ENCODE measurements around the gene DMD.
"Not testable (repeated sequence)": the region's sequence is repeated elsewhere in the genome, so short reads cannot be mapped to it uniquely, and the experiment has no call there.

Gene DMD

DNA sequence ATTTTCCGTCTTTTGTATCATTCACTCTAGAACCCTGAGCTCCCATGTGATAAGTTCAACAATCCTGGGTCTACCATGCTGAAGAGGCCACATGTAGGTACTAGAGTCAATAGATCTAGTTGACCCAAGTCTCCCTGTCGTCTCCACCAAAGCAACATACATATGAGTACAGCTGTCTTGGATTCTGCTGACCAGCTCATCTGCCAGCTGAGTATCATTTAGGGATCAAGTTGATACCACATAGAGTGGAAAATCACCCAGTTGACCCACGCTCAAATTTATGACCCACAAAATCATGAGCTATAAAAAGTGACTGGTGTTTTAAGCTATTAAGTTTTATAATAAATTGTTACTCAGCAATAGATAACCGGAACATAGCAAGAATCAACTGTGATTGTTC, 61.8 kb downstream of the DMD start:
- DNase-seq, result no peak

GRCh38 chrX:33149085-33149484, 62.3 kb downstream of the DMD start:
- DNase-seq, result no peak

GRCh38 chrX:33142331-33142730, 69.0 kb downstream of the DMD start:
- DNase-seq, result no peak

GRCh38 chrX:33138677-33139249, 72.6 kb downstream of the DMD start:
- DNase-seq, result no peak

DNA sequence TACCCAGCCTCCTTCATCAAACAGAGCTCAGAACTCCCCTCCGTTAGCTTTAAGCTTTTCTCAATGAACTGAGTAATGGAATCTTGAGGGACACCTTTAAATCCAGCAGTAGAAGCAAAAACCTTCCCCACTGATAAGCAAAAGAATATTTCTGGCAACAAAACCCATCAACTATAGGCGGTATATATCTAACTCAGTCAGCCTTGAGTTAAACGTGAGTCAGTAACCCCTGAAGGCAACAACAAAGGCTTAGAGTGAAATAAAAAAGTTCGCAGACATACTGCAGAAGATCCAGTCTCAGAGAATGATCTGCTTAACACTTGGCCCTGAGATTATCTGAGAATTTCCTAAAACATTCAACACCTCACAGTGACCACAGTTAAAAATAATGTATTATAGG, 77.2 kb downstream of the DMD start:
- DNase-seq, result no peak

DNA sequence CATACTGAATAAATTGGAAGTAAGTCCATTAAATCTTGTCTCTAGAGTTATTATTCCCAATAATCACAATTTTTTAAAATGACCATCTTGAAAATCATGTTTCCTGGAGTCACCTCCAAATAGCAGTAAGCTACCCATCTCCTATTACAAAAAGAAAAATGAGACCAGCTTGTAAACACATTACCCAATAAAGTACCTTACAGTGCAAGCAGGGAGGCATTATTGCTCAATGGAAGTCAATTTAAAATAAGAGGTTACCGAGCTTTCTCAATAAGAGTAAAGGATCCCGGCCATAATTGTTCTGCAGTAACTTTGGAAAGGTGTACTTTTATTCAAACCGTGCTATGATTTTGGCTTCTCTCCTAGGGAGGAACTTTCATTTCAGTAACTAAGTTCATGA, 78.0 kb downstream of the DMD start:
- DNase-seq, result no peak

DNA sequence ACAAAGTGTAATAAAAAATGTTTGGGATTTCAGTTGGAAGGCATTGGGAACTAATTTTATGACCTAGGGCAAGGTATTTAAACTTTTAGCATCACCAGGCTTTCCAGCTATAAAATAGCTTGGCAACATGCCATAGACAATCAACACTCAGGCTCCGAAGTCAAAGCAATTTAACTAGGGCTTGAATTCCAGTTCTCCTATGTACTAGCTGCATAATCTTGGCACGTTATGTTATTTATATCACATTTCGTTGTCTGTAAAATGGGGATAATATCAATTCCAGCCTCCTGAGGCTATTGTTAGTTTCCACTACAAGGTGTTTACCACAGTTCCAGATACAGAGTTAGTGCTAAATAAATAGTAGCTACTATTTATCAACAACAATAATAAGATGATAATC, 78.8 kb downstream of the DMD start:
- no peak for DNase-seq

GRCh38 chrX:33129607-33130006, 81.7 kb downstream of the DMD start:
- DNase-seq, result no peak

GRCh38 chrX:33128048-33128805, 83.1 kb downstream of the DMD start:
- DNase-seq, result no peak

DNA sequence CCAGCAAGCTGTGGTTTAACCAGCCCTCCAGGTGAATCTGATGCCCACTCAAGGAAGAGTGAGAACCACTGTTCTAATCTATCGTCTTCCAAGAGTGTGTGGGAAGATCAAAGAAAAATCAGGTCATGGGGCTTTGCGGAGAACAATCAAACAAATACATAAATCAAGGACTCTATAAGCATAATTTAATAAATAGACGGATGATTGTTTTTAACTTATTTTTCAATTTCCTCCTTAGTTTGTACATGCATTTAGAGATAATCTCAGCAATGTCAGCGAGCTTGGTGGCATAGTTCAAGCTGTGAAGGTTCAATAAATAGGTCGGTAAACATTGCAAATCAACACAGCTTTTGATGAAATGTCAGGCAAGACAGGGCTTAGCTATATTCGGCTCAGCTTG, 84.9 kb downstream of the DMD start:
- DNase-seq, result no peak

DNA sequence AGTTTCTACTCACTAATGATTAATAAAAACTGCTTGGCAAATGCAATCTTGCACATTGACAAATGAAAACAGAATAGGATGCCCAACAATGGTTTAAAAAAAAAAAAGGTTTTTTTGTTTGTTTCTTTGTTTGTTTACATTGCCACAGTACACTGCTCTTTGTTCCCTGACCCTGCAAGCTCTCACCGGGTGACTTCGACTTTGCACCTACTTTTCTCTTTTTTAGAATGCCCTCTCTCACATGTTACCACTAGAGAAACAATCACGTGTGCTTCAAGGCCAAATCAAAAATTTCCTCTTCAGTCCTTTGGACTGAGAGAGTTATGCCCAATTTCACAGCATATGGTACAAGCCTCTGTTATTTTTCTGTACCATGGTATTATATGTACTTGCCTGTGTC, 101.5 kb downstream of the DMD start:
- no peak for DNase-seq

GRCh38 chrX:33106737-33107136, 104.6 kb downstream of the DMD start:
- no peak for DNase-seq

DNA sequence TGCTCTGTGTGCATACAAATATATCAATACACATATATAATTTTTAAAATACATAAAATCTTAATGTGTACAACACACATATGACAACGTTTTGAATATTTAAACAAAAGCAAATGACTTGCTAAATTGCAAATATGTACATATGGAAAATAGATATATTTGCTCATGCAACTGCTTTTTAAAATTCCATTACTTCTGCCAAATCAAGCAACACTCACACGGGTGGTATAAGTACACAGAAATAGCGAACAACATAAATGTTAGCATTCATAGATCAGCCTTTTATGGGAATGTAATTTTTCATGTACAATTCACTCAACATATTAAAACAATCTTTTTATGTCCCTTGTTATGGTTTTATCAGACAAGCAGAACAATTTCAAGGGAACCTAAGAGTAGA, 116.3 kb downstream of the DMD start:
- no peak for DNase-seq

DNA sequence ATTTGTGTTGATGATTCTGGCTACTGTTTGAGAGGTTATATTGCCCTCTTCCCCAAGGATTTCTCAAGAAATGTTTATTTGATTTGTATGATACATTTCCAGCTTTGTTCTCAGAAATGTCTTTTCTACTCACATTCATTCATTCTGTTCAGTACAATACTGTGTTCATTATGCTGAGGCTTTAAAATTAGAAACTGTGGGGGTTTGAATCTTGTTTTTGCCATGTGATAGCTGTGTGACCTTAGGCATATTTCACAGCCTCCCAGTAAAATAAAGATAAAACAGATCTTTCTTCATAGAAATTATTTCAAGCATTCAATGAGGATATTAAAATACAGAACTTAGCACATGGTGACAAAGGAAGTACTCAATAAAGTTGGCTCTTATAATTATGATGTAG, 123.9 kb downstream of the DMD start:
- DNase-seq, result no peak

- no peak for DNase-seq
Measured at GRCh38 chrX:33086886-33087285, 124.5 kb downstream of the DMD start.

GRCh38 chrX:33082371-33082770, 129.0 kb downstream of the DMD start:
- no peak for DNase-seq

GRCh38 chrX:33078273-33078672, 133.1 kb downstream of the DMD start:
- DNase-seq, result no peak

- DNase-seq, result not testable (repeated sequence)
Measured at GRCh38 chrX:33073660-33074059, 137.7 kb downstream of the DMD start.

DNA sequence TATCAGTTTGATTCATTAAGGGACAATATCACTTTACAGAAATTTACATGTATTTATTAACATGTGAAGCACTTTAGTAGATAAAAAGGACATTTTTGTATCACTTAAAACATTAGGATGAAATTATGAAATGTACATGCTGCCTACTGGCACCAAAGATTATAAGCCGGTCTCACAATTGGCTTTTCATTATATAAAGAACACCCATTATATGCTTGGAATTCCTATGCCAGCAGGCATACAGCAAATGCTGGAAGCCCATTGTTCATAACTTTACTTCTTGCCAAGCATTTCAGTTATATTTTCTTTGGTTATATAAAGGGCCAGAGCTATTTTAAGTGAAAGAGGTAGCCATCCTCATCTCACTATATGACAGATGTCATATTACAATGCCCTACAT, 145.9 kb downstream of the DMD start:
- no peak for DNase-seq

- DNase-seq, result no peak
Measured at GRCh38 chrX:33062041-33062440, 149.3 kb downstream of the DMD start.

- DNase-seq, result no peak
Measured at GRCh38 chrX:33053001-33053400, 158.3 kb downstream of the DMD start.

DNA sequence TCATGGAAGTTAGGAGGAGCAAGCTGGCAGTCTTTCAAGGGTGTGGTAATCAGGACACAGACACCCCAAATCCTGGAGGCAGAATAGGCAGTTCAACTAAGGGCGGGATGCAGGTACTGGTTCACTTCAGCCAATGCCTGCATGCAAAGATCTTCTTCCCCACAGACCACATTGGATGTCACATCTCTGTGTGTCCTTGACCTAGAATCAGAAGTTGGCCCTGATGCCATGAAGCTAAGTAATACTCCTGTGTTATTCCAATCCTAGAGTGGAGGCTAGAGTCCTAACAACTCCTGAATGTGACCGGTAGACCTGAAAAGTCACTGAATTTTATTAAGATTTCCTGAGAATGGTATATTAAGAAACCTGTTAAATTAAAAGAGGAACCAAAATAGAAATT, 165.5 kb downstream of the DMD start:
- DNase-seq, result no peak

GRCh38 chrX:33045245-33045644, 166.1 kb downstream of the DMD start:
- no peak for DNase-seq

- DNase-seq, result no peak
Measured at GRCh38 chrX:33041141-33041540, 170.2 kb downstream of the DMD start.

GRCh38 chrX:33032700-33033099, 178.6 kb downstream of the DMD start:
- no peak for DNase-seq

All from NCI-H2081 treated with DMSO at 0.1 percent for 48 hours (cell line).